GM18858 (cell line): ENCODE measurements around the gene CLEC4M.
"Not testable (repeated sequence)": the region's sequence is repeated elsewhere in the genome, so short reads cannot be mapped to it uniquely, and the experiment has no call there.

ENCODE experiments used
- ATAC-seq: cut with Tn5 transposase; IDR thresholded peaks from one replicate; pipeline ENCODE4 v1.9.1; 2021; ENCODE audit not compliant: unreplicated experiment

The CLEC4M gene

GRCh38 chr19:7806234-7806633, 43.2 kb downstream of the CLEC4M start:
- no peak for ATAC-seq

- no peak for ATAC-seq
Observed at GRCh38 chr19:7806876-7807275, 43.8 kb downstream of the CLEC4M start.

GRCh38 chr19:7808108-7808507, 45.1 kb downstream of the CLEC4M start:
- ATAC-seq = no peak

- ATAC-seq = no peak
Observed at GRCh38 chr19:7811989-7812388, 48.9 kb downstream of the CLEC4M start.

DNA sequence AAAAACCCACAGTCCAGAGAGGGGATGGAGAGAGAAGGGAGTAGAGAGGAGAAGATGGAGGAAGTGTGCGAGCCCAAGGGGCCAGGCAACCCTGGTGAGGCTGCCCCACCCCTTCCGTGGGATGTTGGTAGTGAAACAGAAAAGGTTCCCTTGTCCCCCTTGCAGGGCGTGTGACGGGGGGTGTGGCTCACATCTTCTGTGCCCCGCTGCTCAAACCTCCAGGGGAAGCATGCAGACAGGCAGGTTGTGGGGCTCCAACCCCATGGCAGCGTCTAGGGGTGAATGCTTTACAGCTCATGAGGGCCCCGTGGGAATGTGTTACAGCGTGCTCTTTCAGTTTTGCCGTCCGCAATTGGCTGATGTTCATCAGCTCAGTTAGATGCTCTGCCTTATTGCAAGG, 52.3 kb downstream of the CLEC4M start:
- no peak for ATAC-seq

DNA sequence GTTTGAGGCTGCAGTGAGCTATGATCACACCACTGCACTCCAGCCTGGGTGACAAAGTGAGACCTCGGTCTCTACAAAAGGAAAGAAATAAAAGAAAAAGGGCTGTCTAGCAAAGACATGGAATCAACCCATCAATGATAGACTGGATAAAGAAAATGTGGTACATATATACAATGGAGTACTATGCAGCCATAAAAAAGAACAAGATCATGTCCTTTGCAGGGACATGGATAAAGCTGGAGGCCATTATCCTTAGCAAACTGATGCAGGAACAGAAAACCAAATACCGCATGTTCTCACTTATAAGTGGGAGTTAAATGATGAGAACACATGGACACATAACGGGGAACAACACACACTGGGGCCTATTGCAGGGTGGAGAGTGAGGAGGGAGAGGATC, 53.0 kb downstream of the CLEC4M start:
- ATAC-seq = not testable (repeated sequence)

- ATAC-seq = no peak
Observed at GRCh38 chr19:7817801-7818200, 54.8 kb downstream of the CLEC4M start.

DNA sequence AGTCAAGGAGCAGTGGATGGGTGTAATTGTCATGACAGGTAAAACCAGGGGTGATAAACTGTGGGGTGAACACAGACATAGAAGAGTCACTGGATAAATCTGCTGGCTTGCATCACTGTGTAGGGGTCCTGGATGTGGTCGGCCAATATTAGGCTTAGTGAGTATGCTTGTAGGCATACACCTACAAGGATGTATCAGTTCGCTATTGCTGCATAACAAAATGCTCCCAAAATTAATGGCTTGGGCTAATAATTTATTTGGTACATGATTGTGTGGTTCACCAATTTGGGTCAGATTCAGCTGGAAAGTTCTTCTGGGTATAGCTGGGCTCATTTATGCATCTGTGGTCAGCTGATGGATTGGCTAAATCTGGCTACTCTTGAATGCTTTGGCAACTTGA, 55.8 kb downstream of the CLEC4M start:
- ATAC-seq = no peak
